WTC11 (cell line): ENCODE data around the gene SPOCK1.

Experiments used
- NFE2L1 ChIP-seq: sonication (generic); formaldehyde crosslinking; IDR thresholded peaks from 2 replicates; pipeline ENCODE4 v1.8.1; 2023; ENCODE audit warnings: missing genetic modification reagents
- TF ChIP-seq, protein P1 (sequence below): fragments of 200-600 bp; IDR thresholded peaks from 2 replicates; pipeline ENCODE4 v1.8.0; 2022; ENCODE audit warnings: antibody characterized with exemption

DNA sequence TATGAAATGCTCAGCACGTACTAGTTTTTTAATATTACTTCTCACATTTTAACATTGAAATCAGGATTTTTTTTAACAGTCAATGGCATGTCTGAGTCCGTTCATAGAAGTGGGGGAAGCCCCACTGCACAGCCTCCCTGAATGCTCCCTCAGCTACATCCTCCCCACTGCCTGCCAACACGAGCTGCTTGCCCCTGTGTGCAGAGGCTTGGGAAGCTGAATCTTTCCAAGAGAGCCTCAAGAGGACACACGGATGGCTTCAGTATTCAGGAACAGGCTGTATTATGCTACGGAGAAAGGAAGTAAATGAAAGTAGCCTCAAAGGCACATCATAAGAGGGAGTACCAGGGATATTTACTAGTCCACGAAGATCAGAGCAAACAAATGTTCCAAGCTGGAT lies 248.7 kb downstream of the SPOCK1 start:
- TF ChIP-seq, protein P1, sequence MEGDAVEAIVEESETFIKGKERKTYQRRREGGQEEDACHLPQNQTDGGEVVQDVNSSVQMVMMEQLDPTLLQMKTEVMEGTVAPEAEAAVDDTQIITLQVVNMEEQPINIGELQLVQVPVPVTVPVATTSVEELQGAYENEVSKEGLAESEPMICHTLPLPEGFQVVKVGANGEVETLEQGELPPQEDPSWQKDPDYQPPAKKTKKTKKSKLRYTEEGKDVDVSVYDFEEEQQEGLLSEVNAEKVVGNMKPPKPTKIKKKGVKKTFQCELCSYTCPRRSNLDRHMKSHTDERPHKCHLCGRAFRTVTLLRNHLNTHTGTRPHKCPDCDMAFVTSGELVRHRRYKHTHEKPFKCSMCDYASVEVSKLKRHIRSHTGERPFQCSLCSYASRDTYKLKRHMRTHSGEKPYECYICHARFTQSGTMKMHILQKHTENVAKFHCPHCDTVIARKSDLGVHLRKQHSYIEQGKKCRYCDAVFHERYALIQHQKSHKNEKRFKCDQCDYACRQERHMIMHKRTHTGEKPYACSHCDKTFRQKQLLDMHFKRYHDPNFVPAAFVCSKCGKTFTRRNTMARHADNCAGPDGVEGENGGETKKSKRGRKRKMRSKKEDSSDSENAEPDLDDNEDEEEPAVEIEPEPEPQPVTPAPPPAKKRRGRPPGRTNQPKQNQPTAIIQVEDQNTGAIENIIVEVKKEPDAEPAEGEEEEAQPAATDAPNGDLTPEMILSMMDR = no peak
- no peak for TF ChIP-seq NFE2L1 (CRISPR knock-in tag)
